Ishikawa (cell line): ENCODE data around the gene VIPR2.

Source experiments
- CEBPB ChIP-seq: IDR thresholded peaks from 2 replicates; pipeline ENCODE4 v1.6.1; 2012
- CREB1 ChIP-seq: IDR thresholded peaks from 2 replicates; pipeline ENCODE4 v1.6.1; 2012; ENCODE audit warnings: low read depth
- EGR1 ChIP-seq: IDR thresholded peaks from 2 replicates; pipeline ENCODE4 v1.6.1; 2012
- EP300 ChIP-seq: IDR thresholded peaks from 2 replicates; pipeline ENCODE4 v1.6.1; 2012; ENCODE audit warnings: borderline replicate concordance
- FOXM1 ChIP-seq: IDR thresholded peaks from 2 replicates; pipeline ENCODE4 v1.6.1; 2012; ENCODE audit warnings: low read depth, borderline replicate concordance
- NFIC ChIP-seq: IDR thresholded peaks from 2 replicates; pipeline ENCODE4 v1.6.1; 2012
- RAD21 ChIP-seq: IDR thresholded peaks from 2 replicates; pipeline ENCODE4 v1.6.1; 2012; ENCODE audit warnings: low read depth
- TAF1 ChIP-seq: IDR thresholded peaks from 2 replicates; pipeline ENCODE4 v1.6.1; 2012; ENCODE audit warnings: low read depth, mild to moderate bottlenecking
- TCF12 ChIP-seq: IDR thresholded peaks from 2 replicates; pipeline ENCODE4 v1.6.1; 2012; ENCODE audit warnings: low read depth
- TEAD4 ChIP-seq: IDR thresholded peaks from 2 replicates; pipeline ENCODE4 v1.6.1; 2012
- YY1 ChIP-seq: IDR thresholded peaks from 2 replicates; pipeline ENCODE4 v1.6.1; 2012; ENCODE audit warnings: low read depth
- ZBTB7A ChIP-seq: IDR thresholded peaks from 2 replicates; pipeline ENCODE4 v1.6.1; 2012; ENCODE audit warnings: low read depth
- TF ChIP-seq, protein P1 (sequence below): IDR thresholded peaks from 2 replicates; pipeline ENCODE4 v1.6.1; 2012
- TF ChIP-seq, protein P2 (sequence below): IDR thresholded peaks from 2 replicates; pipeline ENCODE4 v1.6.1; 2012
- TF ChIP-seq, protein P3 (sequence below): IDR thresholded peaks from 2 replicates; pipeline ENCODE4 v1.6.1; 2012; ENCODE audit warnings: low read depth, mild to moderate bottlenecking

Gene VIPR2

DNA sequence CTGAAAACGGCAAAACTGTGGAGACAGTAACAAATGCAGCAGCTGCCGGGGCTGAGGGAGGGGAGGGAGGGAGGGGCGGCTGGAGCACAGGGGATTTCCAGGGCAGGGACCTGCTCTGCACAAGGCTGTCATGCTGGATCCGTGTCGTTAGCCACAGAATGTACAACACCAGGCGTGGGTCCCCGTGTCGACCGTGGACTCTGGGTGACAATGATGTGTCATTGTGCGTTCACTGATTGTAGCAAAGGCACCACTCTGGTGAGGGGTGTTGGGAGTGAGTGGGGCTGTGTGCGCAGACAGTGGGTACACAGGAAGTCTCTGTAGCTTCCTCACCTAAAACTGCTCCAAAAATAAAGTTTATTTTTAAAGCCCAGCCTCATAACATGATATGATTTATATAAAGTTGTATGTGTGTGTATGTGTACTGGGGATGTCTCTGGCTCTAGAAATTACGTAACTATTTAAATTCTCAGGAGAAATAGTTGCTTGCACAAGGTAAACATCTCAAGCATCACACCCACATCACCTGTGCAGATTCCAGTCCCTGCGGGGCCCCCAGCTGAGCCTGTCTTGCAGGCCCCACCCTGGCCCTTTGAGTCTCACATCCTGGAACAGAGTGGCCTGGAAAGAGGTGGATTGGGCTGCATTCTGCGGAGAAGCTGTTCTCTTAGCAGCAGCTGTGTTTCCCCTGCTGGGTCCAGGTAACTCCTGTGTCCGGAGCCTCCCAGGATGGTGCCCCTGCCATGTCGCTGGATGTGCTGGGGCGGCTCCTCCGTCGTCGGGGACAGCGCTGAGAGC, 152.6 kb downstream of the VIPR2 start:
- no peak for TF ChIP-seq CREB1
- no peak for TF ChIP-seq YY1
- TF ChIP-seq NFIC = no peak

DNA sequence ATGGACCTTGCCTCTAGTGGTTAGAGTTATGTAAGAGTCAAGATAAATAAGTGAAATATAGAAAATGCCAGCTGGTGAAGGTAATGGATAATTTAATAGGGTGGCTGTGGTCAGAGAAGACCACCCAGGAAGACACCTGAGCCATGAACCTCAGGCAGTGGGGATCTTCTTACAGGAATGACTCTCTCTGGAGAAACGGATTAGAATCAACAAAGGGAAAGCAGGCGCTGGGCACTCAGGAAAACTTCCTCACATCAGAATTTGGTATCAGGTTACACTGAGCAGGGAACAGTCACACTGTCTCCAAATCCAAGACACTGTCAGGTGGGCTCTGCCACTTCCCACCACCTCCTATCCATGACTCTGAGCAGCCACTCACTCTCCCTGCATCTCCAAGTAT, 155.7 kb downstream of the VIPR2 start:
- TF ChIP-seq EGR1 (no peak), CREB1 (no peak), ZBTB7A (no peak), YY1 (no peak), TAF1 (no peak), EP300 (no peak), TEAD4 (no peak)
- TF ChIP-seq, protein P1, sequence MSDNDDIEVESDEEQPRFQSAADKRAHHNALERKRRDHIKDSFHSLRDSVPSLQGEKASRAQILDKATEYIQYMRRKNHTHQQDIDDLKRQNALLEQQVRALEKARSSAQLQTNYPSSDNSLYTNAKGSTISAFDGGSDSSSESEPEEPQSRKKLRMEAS = no peak

DNA sequence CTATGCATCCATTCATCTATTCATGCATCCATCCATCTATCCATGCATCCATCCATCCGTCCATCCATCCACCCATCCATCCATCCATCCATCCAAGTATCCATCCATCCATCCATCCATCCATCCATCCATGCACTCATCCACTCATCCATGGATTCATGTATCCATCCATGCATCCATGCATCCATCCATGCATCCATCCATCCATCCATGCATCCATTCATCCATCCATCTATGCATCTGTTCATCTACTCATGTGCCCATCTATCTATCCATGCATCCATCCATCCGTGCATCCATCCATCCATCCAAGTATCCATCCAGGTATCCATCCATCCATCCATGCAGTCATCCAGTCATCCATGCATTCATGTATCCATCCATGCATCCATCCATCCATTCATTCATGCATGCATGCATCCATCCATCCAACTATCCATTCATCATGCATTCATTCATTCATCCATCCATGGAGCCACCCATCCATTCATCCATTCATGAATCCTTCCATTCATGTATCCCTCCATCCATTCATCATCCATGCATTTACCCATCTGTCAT, 156.3 kb downstream of the VIPR2 start:
- TF ChIP-seq ZBTB7A = no peak
- TF ChIP-seq, protein P2, sequence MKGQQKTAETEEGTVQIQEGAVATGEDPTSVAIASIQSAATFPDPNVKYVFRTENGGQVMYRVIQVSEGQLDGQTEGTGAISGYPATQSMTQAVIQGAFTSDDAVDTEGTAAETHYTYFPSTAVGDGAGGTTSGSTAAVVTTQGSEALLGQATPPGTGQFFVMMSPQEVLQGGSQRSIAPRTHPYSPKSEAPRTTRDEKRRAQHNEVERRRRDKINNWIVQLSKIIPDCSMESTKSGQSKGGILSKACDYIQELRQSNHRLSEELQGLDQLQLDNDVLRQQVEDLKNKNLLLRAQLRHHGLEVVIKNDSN = no peak
- TF ChIP-seq TCF12 = no peak
- TF ChIP-seq, protein P3, sequence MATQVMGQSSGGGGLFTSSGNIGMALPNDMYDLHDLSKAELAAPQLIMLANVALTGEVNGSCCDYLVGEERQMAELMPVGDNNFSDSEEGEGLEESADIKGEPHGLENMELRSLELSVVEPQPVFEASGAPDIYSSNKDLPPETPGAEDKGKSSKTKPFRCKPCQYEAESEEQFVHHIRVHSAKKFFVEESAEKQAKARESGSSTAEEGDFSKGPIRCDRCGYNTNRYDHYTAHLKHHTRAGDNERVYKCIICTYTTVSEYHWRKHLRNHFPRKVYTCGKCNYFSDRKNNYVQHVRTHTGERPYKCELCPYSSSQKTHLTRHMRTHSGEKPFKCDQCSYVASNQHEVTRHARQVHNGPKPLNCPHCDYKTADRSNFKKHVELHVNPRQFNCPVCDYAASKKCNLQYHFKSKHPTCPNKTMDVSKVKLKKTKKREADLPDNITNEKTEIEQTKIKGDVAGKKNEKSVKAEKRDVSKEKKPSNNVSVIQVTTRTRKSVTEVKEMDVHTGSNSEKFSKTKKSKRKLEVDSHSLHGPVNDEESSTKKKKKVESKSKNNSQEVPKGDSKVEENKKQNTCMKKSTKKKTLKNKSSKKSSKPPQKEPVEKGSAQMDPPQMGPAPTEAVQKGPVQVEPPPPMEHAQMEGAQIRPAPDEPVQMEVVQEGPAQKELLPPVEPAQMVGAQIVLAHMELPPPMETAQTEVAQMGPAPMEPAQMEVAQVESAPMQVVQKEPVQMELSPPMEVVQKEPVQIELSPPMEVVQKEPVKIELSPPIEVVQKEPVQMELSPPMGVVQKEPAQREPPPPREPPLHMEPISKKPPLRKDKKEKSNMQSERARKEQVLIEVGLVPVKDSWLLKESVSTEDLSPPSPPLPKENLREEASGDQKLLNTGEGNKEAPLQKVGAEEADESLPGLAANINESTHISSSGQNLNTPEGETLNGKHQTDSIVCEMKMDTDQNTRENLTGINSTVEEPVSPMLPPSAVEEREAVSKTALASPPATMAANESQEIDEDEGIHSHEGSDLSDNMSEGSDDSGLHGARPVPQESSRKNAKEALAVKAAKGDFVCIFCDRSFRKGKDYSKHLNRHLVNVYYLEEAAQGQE = no peak
- no peak for TF ChIP-seq RAD21
- TF ChIP-seq YY1 = no peak
- TF ChIP-seq NFIC = no peak
- TF ChIP-seq TAF1 = no peak
- no peak for TF ChIP-seq EGR1
- TF ChIP-seq CREB1 = no peak

DNA sequence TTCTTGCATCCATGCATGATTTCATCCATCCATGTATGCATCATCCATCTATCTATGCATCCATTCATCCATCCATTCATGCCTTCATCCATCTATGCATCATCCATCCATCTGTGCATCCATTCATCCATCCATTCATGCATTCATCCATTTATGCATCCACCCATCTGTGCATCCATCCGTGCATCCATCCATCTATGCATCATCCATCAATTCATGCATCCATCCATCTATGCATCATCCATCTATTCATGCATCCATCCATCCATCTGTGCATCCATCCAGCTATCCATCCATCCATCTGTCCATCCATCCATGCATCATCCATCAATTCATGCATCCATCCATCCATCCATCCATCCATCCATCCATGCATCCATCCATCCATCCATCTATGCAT, 157.0 kb downstream of the VIPR2 start:
- TF ChIP-seq TCF12 = no peak
- no peak for TF ChIP-seq ZBTB7A
- TF ChIP-seq FOXM1 = no peak
- TF ChIP-seq EGR1 = no peak
- TF ChIP-seq YY1 = no peak
- TF ChIP-seq, protein P3 = no peak
- no peak for TF ChIP-seq TAF1
- TF ChIP-seq CREB1 = no peak
- TF ChIP-seq, protein P2 = no peak
- TF ChIP-seq, protein P1 = no peak
- no peak for TF ChIP-seq CEBPB
- TF ChIP-seq NFIC = no peak
- TF ChIP-seq RAD21 = no peak
- no peak for TF ChIP-seq TEAD4

DNA sequence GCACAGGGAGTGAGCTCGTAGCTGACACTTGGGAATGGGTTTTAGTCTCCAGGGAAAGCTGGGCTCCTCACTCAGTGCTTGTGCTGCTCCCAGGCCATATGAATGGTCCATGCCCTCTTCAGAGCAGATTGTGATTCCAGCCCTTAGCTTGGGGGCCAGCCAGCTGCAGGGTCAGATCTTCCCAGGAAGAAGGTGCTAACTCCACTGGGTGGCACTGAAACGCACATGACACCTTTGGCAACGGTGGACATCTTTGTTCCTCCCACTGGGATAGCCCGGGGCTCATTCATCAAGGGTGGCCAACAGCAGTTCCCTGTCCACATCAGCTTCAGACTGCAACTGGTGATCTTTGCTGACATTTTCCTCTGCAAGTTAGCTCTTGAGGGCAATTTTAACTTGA, 159.1 kb downstream of the VIPR2 start:
- TF ChIP-seq NFIC (no peak), EP300 (no peak), CEBPB (no peak), CREB1 (no peak)

DNA sequence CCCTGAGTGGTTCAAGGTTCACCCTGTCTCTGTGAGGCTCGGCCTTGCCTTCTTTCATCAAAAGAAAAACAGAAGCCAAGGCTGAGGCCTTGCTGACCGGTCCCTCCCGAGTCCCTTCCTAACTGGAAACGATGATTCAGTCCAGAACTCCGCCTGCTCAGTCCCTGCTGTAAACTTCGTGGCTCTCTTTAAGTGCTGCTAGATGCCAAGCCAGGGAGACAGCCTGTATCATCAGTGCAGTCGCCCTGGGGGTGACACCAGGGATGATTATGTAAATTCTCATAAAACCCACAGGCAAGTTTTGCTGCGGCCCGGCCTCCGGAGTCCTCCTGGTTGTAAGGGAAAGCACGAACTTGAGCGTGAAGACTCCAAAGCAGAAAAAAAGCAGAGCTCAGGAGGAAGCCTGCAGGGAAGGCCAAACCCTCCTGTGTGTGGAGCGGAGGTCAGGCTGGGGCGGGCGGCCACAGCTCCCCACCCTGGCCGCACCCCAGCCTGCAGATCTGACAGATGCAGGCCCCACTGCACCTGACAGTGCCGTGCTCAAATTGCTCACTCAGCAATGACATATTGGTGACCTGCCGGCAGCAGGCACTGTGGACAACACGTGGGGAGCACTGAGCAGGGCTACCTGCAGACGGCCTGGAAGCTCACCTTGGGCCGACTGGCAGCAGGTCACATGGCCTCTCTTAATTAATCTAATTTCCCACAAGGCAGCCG, 164.9 kb downstream of the VIPR2 start:
- TF ChIP-seq EGR1 (no peak), FOXM1 (no peak), TCF12 (no peak), YY1 (no peak), RAD21 (no peak), TEAD4 (no peak), CREB1 (no peak)
- TF ChIP-seq, protein P2 = no peak
- TF ChIP-seq, protein P3 = no peak
